ENCODE measurements around the gene CABP4.
"Not testable (repeated sequence)": the region's sequence is repeated elsewhere in the genome, so short reads cannot be mapped to it uniquely, and the experiment has no call there.

Gene CABP4

GRCh38 chr11:67453816-67454732 is 1.1 kb upstream of the CABP4 start:
- DNase-seq (no peak), ATAC-seq (no peak)
- no peak overlapping the region for H3K4me3 Mint-ChIP-seq
- H3K27me3 Mint-ChIP-seq, result peaks cover 6% of the 10 kb centered on the region
- peaks cover 33% of the 10 kb centered on the region for H3K4me1 Mint-ChIP-seq
- H3K27ac Mint-ChIP-seq, result no peak overlapping the region
- no peaks in the 10 kb centered on the region for H3K9me3 Mint-ChIP-seq

- no peak overlapping the region for H3K27ac Mint-ChIP-seq
- H3K4me3 Mint-ChIP-seq, result no peak overlapping the region
- ATAC-seq, result no peak
- H3K27me3 Mint-ChIP-seq, result no peaks in the 10 kb centered on the region
- no peak for DNase-seq
- no peaks in the 10 kb centered on the region for H3K9me3 Mint-ChIP-seq
- H3K4me1 Mint-ChIP-seq, result peaks cover 25% of the 10 kb centered on the region
Measured at GRCh38 chr11:67456068-67456705, 1.0 kb downstream of the CABP4 start.

- Mint-ChIP-seq H3K27me3 (no peaks in the 10 kb centered on the region), H3K4me3 (no peak overlapping the region), H3K9me3 (no peaks in the 10 kb centered on the region), H3K27ac (peak overlapping the region in 1 of 2 donors; percentile 89), H3K4me1 (peaks cover 17% of the 10 kb centered on the region)
- no peak for ATAC-seq
- no peak for DNase-seq
Measured at GRCh38 chr11:67457453-67457852, 2.3 kb downstream of the CABP4 start.

GRCh38 chr11:67458266-67458665 is 3.1 kb downstream of the CABP4 start:
- DNase-seq (no peak), ATAC-seq (no peak)
- Mint-ChIP-seq H3K27ac (peak overlapping the region in 1 of 2 donors; percentile 63), H3K4me3 (no peak overlapping the region), H3K9me3 (no peaks in the 10 kb centered on the region), H3K4me1 (peaks cover 17% of the 10 kb centered on the region), H3K27me3 (no peaks in the 10 kb centered on the region)

- no peak for ATAC-seq
- no peak overlapping the region for H3K27ac Mint-ChIP-seq
- H3K27me3 Mint-ChIP-seq, result no peaks in the 10 kb centered on the region
- peaks cover 51% of the 10 kb centered on the region for H3K4me1 Mint-ChIP-seq
- DNase-seq, result no peak
- no peak overlapping the region for H3K4me3 Mint-ChIP-seq
- no peaks in the 10 kb centered on the region for H3K9me3 Mint-ChIP-seq
Measured at GRCh38 chr11:67463186-67463585, 8.0 kb downstream of the CABP4 start.

- Mint-ChIP-seq H3K9me3 (no peaks in the 10 kb centered on the region), H3K4me3 (peak overlapping the region; percentile 92 to 98), H3K4me1 (peaks cover 55% of the 10 kb centered on the region), H3K27ac (peak overlapping the region in 1 of 2 donors; percentile 99), H3K27me3 (no peaks in the 10 kb centered on the region)
- DNase-seq (no peak), ATAC-seq (no peak)
Measured at GRCh38 chr11:67463680-67464410, 8.7 kb downstream of the CABP4 start.

- peak overlapping the region; percentile 92 to 98 for H3K4me3 Mint-ChIP-seq
- ATAC-seq, result peak; percentile 84
- no peaks in the 10 kb centered on the region for H3K9me3 Mint-ChIP-seq
- peak overlapping the region; percentile 92 to 99 for H3K27ac Mint-ChIP-seq
- peaks cover 59% of the 10 kb centered on the region for H3K4me1 Mint-ChIP-seq
- peak; percentile 92 to 95 for DNase-seq
- H3K27me3 Mint-ChIP-seq, result no peaks in the 10 kb centered on the region
Measured at GRCh38 chr11:67464411-67465188, 9.4 kb downstream of the CABP4 start.

GRCh38 chr11:67465189-67465510 is 10.0 kb downstream of the CABP4 start:
- H3K9me3 Mint-ChIP-seq, result no peaks in the 10 kb centered on the region
- ATAC-seq, result no peak
- peaks cover 54% of the 10 kb centered on the region for H3K4me1 Mint-ChIP-seq
- peak overlapping the region; percentile 92 to 99 for H3K27ac Mint-ChIP-seq
- no peaks in the 10 kb centered on the region for H3K27me3 Mint-ChIP-seq
- H3K4me3 Mint-ChIP-seq, result peak overlapping the region; percentile 92 to 98
- no peak for DNase-seq

GRCh38 chr11:67465530-67465929 is 10.4 kb downstream of the CABP4 start:
- not testable (repeated sequence) for H3K27me3 Mint-ChIP-seq, DNase-seq, H3K9me3 Mint-ChIP-seq, ATAC-seq
- H3K27ac Mint-ChIP-seq, result peak overlapping the region; percentile 92 to 99
- H3K4me1 Mint-ChIP-seq, result peaks cover 54% of the 10 kb centered on the region
- peak overlapping the region; percentile 92 to 98 for H3K4me3 Mint-ChIP-seq

GRCh38 chr11:67466367-67466766 is 11.2 kb downstream of the CABP4 start:
- Mint-ChIP-seq H3K27me3 (no peaks in the 10 kb centered on the region), H3K4me3 (peak overlapping the region in 1 of 2 donors; percentile 95), H3K4me1 (peaks cover 55% of the 10 kb centered on the region), H3K9me3 (no peaks in the 10 kb centered on the region), H3K27ac (peak overlapping the region in 1 of 2 donors; percentile 42)
- ATAC-seq (no peak), DNase-seq (no peak)

- peak overlapping the region; percentile 92 to 95 for H3K4me3 Mint-ChIP-seq
- no peak for DNase-seq
- no peaks in the 10 kb centered on the region for H3K27me3 Mint-ChIP-seq
- peaks cover 55% of the 10 kb centered on the region for H3K4me1 Mint-ChIP-seq
- peak overlapping the region in 1 of 2 donors; percentile 77 for H3K27ac Mint-ChIP-seq
- ATAC-seq, result no peak
- no peaks in the 10 kb centered on the region for H3K9me3 Mint-ChIP-seq
Measured at GRCh38 chr11:67466962-67467771, 12.0 kb downstream of the CABP4 start.

GRCh38 chr11:67468056-67468455 is 12.9 kb downstream of the CABP4 start:
- Mint-ChIP-seq H3K9me3 (no peaks in the 10 kb centered on the region), H3K27ac (peak overlapping the region; percentile 89 to 97), H3K27me3 (no peaks in the 10 kb centered on the region), H3K4me3 (peak overlapping the region; percentile 92 to 95), H3K4me1 (peaks cover 55% of the 10 kb centered on the region)
- DNase-seq (no peak), ATAC-seq (no peak)

- Mint-ChIP-seq H3K4me3 (peak overlapping the region; percentile 92 to 95), H3K4me1 (peaks cover 55% of the 10 kb centered on the region), H3K9me3 (no peaks in the 10 kb centered on the region), H3K27me3 (no peaks in the 10 kb centered on the region), H3K27ac (peak overlapping the region; percentile 89 to 97)
- DNase-seq (peak in 1 of 2 donors; percentile 35), ATAC-seq (peak; percentile 19)
Measured at GRCh38 chr11:67468456-67468758, 13.3 kb downstream of the CABP4 start.

- DNase-seq, result peak; percentile 92 to 93
- ATAC-seq, result peak; percentile 88
- Mint-ChIP-seq H3K27me3 (no peaks in the 10 kb centered on the region), H3K9me3 (no peaks in the 10 kb centered on the region), H3K27ac (peak within 1 kb of the TSS; percentile 89 to 97), H3K4me1 (peaks cover 52% of the 10 kb centered on the region), H3K4me3 (peak within 1 kb of the TSS; percentile 92 to 95)
Measured at GRCh38 chr11:67468759-67469507, 13.8 kb downstream of the CABP4 start, which contains the start of gene TMEM134. Gene TMEM134, minus strand, starts transcription at chr11:67469251. Its CDS starts 59 bp downstream, at chr11:67469192.
